Stimulated activated memory B cell treated with anti-CD40 and anti-IgM and Interleukin-4, amounts not matched to agents 10 μg/mL and 1 μg/mL and 100 μg/mL, for 72 hours (primary cell): Measurements from ENCODE around the gene MICAL3.
"Not testable (repeated sequence)": the region's sequence is repeated elsewhere in the genome, so short reads cannot be mapped to it uniquely, and the experiment has no call there.

Source experiments
- ATAC-seq: fragments of 150-1000 bp; cut with Tn5 transposase; 2 replicates; pipeline ENCODE4 v1.10.0; 2021
- H3K27ac Mint-ChIP-seq: one replicate; pipeline ENCODE4 v1.8.0; 2022; ENCODE audit warnings: mild to moderate bottlenecking, mixed read lengths
- H3K27me3 Mint-ChIP-seq: one replicate; pipeline ENCODE4 v1.8.0; 2022; ENCODE audit warnings: mixed read lengths
- H3K36me3 Mint-ChIP-seq: one replicate; pipeline ENCODE4 v1.8.0; 2022; ENCODE audit warnings: mixed read lengths
- H3K4me1 Mint-ChIP-seq: one replicate; pipeline ENCODE4 v1.8.0; 2022; ENCODE audit warnings: mixed read lengths
- H3K4me3 Mint-ChIP-seq: one replicate; pipeline ENCODE4 v1.8.0; 2022; ENCODE audit warnings: mild to moderate bottlenecking, moderate library complexity, mixed read lengths
- H3K9me3 Mint-ChIP-seq: one replicate; pipeline ENCODE4 v1.8.0; 2022; ENCODE audit warnings: mixed read lengths

The MICAL3 gene

GRCh38 chr22:17941471-17942406, 82.6 kb downstream of the MICAL3 start:
- Mint-ChIP-seq H3K27me3 (no peaks in the 10 kb centered on the region), H3K27ac (peak overlapping the region; percentile 8), H3K36me3 (peaks cover 18% of the 10 kb centered on the region), H3K4me1 (peaks cover 83% of the 10 kb centered on the region), H3K9me3 (no peaks in the 10 kb centered on the region), H3K4me3 (no peak overlapping the region)
- ATAC-seq: peak; percentile 26

- ATAC-seq: no peak
- Mint-ChIP-seq H3K4me3 (no peak overlapping the region), H3K27ac (peak overlapping the region; percentile 8), H3K27me3 (no peaks in the 10 kb centered on the region), H3K4me1 (peaks cover 74% of the 10 kb centered on the region), H3K36me3 (peaks cover 28% of the 10 kb centered on the region), H3K9me3 (no peaks in the 10 kb centered on the region)
These were observed 84.8 kb downstream of the MICAL3 start for GRCh38 chr22:17939579-17939978.

GRCh38 chr22:17939011-17939410, 85.3 kb downstream of the MICAL3 start:
- Mint-ChIP-seq H3K36me3 (peaks cover 28% of the 10 kb centered on the region), H3K9me3 (no peaks in the 10 kb centered on the region), H3K27ac (peak overlapping the region; percentile 8), H3K4me1 (peaks cover 74% of the 10 kb centered on the region), H3K4me3 (no peak overlapping the region), H3K27me3 (no peaks in the 10 kb centered on the region)
- ATAC-seq: no peak

GRCh38 chr22:17938484-17938924, 85.9 kb downstream of the MICAL3 start:
- H3K4me1 Mint-ChIP-seq: peaks cover 74% of the 10 kb centered on the region
- H3K4me3 Mint-ChIP-seq: no peak overlapping the region
- no peak for ATAC-seq

GRCh38 chr22:17932457-17932856, 91.9 kb downstream of the MICAL3 start:
- peaks cover 22% of the 10 kb centered on the region for H3K36me3 Mint-ChIP-seq
- H3K27ac Mint-ChIP-seq, ATAC-seq, H3K27me3 Mint-ChIP-seq, H3K4me3 Mint-ChIP-seq, H3K9me3 Mint-ChIP-seq: not testable (repeated sequence)
- peaks cover 75% of the 10 kb centered on the region for H3K4me1 Mint-ChIP-seq

More at GRCh38 chr22:17938484-17938924, 85.9 kb downstream of the MICAL3 start:
- H3K27ac Mint-ChIP-seq: peak overlapping the region; percentile 8
- H3K9me3 Mint-ChIP-seq: no peaks in the 10 kb centered on the region
- H3K36me3 Mint-ChIP-seq: peaks cover 28% of the 10 kb centered on the region
- H3K27me3 Mint-ChIP-seq: no peaks in the 10 kb centered on the region

- no peak overlapping the region for H3K27ac Mint-ChIP-seq
- H3K9me3 Mint-ChIP-seq: no peaks in the 10 kb centered on the region
- ATAC-seq: peak; percentile 80
- no peak overlapping the region for H3K4me3 Mint-ChIP-seq
- peaks cover 13% of the 10 kb centered on the region for H3K36me3 Mint-ChIP-seq
- no peaks in the 10 kb centered on the region for H3K27me3 Mint-ChIP-seq
- H3K4me1 Mint-ChIP-seq: peaks cover 86% of the 10 kb centered on the region
These were observed 92.9 kb downstream of the MICAL3 start for GRCh38 chr22:17931400-17931825.

- Mint-ChIP-seq H3K27me3 (no peaks in the 10 kb centered on the region), H3K27ac (no peak overlapping the region), H3K9me3 (no peaks in the 10 kb centered on the region), H3K4me1 (peaks cover 90% of the 10 kb centered on the region), H3K36me3 (peaks cover 8% of the 10 kb centered on the region), H3K4me3 (no peak overlapping the region)
- ATAC-seq: no peak
These were observed 93.7 kb downstream of the MICAL3 start for GRCh38 chr22:17930455-17931313.

GRCh38 chr22:17929909-17930308, 94.5 kb downstream of the MICAL3 start:
- Mint-ChIP-seq H3K4me3 (no peak overlapping the region), H3K27me3 (no peaks in the 10 kb centered on the region), H3K4me1 (peaks cover 82% of the 10 kb centered on the region), H3K36me3 (peaks cover 4% of the 10 kb centered on the region), H3K27ac (no peak overlapping the region), H3K9me3 (no peaks in the 10 kb centered on the region)
- ATAC-seq: no peak

- Mint-ChIP-seq H3K4me3 (no peak overlapping the region), H3K9me3 (no peaks in the 10 kb centered on the region), H3K4me1 (peaks cover 67% of the 10 kb centered on the region), H3K27me3 (no peaks in the 10 kb centered on the region), H3K36me3 (peaks cover 4% of the 10 kb centered on the region), H3K27ac (no peak overlapping the region)
- no peak for ATAC-seq
These were observed 96.0 kb downstream of the MICAL3 start for GRCh38 chr22:17928391-17928790.

- Mint-ChIP-seq H3K9me3 (no peaks in the 10 kb centered on the region), H3K4me3 (no peak overlapping the region), H3K36me3 (peaks cover 4% of the 10 kb centered on the region), H3K27me3 (no peaks in the 10 kb centered on the region), H3K27ac (no peak overlapping the region), H3K4me1 (peaks cover 54% of the 10 kb centered on the region)
- ATAC-seq: no peak
These were observed 97.3 kb downstream of the MICAL3 start for GRCh38 chr22:17927062-17927461.

- no peak overlapping the region for H3K27ac Mint-ChIP-seq
- peaks cover 4% of the 10 kb centered on the region for H3K36me3 Mint-ChIP-seq
- no peak overlapping the region for H3K4me3 Mint-ChIP-seq
- no peak for ATAC-seq
- H3K4me1 Mint-ChIP-seq: peaks cover 48% of the 10 kb centered on the region
- no peaks in the 10 kb centered on the region for H3K9me3 Mint-ChIP-seq
- H3K27me3 Mint-ChIP-seq: no peaks in the 10 kb centered on the region
These were observed 97.8 kb downstream of the MICAL3 start for GRCh38 chr22:17926516-17926915.

- H3K27ac Mint-ChIP-seq: no peak overlapping the region
- H3K27me3 Mint-ChIP-seq: no peaks in the 10 kb centered on the region
- H3K4me1 Mint-ChIP-seq: peaks cover 38% of the 10 kb centered on the region
- H3K36me3 Mint-ChIP-seq: no peaks in the 10 kb centered on the region
- no peak for ATAC-seq
- H3K9me3 Mint-ChIP-seq: no peaks in the 10 kb centered on the region
- H3K4me3 Mint-ChIP-seq: no peak overlapping the region
These were observed 98.9 kb downstream of the MICAL3 start for GRCh38 chr22:17925431-17925841.

GRCh38 chr22:17924735-17925364, 99.5 kb downstream of the MICAL3 start:
- Mint-ChIP-seq H3K9me3 (no peaks in the 10 kb centered on the region), H3K27ac (no peak overlapping the region), H3K36me3 (no peaks in the 10 kb centered on the region), H3K4me3 (no peak overlapping the region), H3K27me3 (no peaks in the 10 kb centered on the region), H3K4me1 (peaks cover 32% of the 10 kb centered on the region)
- no peak for ATAC-seq

GRCh38 chr22:17924076-17924475, 100.3 kb downstream of the MICAL3 start:
- Mint-ChIP-seq H3K4me1 (peaks cover 27% of the 10 kb centered on the region), H3K36me3 (no peaks in the 10 kb centered on the region), H3K9me3 (no peaks in the 10 kb centered on the region), H3K27ac (no peak overlapping the region), H3K4me3 (no peak overlapping the region), H3K27me3 (no peaks in the 10 kb centered on the region)
- ATAC-seq: no peak
